WTC11 (cell line): Measurements from ENCODE around the gene LAMP2. TPM values are rescaled to one million over a fixed set of nuclear protein-coding genes. Genes with fewer than 3 reads are reported as not detected.
"Not testable (repeated sequence)": the region's sequence is repeated elsewhere in the genome, so short reads cannot be mapped to it uniquely, and the experiment has no call there.

Experiments
- ATAC-seq: fragments of 200-7000 bp; cut with Tn5 transposase; 2 replicates; pipeline ENCODE4 v1.10.0; 2021; ENCODE audit warnings: mild to moderate bottlenecking, moderate library complexity
- CTCF ChIA-PET: fragments of 300-600 bp; sonication (Branson Sonifier 250); formaldehyde crosslinking; loops from one replicate; lab custom pipeline; 2021; ENCODE audit warnings: antibody characterized with exemption; lab: Charles Lee
- POLR2A ChIA-PET: fragments of 350-600 bp; sonication (Branson Sonifier 250); formaldehyde crosslinking; loops from one replicate; lab custom pipeline; 2021; ENCODE audit warnings: antibody characterized with exemption; lab: Charles Lee
- DNase-seq: peaks from one replicate; pipeline ENCODE4 v3.0.0; 2021; ENCODE audit warnings: low spot score
- H3K27ac Mint-ChIP-seq: 2 replicates; pipeline ENCODE4 v1.8.0; 2021; ENCODE audit warnings: mixed read lengths
- H3K27me3 Mint-ChIP-seq: 2 replicates; pipeline ENCODE4 v1.8.0; 2021; ENCODE audit warnings: low read depth, mild to moderate bottlenecking, moderate library complexity, mixed read lengths
- H3K36me3 Mint-ChIP-seq: 2 replicates; pipeline ENCODE4 v1.8.0; 2021; ENCODE audit warnings: mixed read lengths
- H3K4me1 Mint-ChIP-seq: 2 replicates; pipeline ENCODE4 v1.8.0; 2022; ENCODE audit warnings: mixed read lengths
- H3K4me3 Mint-ChIP-seq: 2 replicates; pipeline ENCODE4 v1.8.0; 2021; ENCODE audit warnings: mild to moderate bottlenecking, moderate library complexity, mixed read lengths
- H3K9me3 Mint-ChIP-seq: 2 replicates; pipeline ENCODE4 v1.8.0; 2021; ENCODE audit warnings: mixed read lengths
- AFF4 ChIP-seq: sonication (generic); formaldehyde crosslinking; IDR thresholded peaks from 2 replicates; pipeline ENCODE4 v1.8.1; 2023; ENCODE audit warnings: mild to moderate bottlenecking, missing genetic modification reagents, borderline replicate concordance
- ATF2 ChIP-seq: sonication (generic); formaldehyde crosslinking; IDR thresholded peaks from 2 replicates; pipeline ENCODE4 v1.8.1; 2022; ENCODE audit warnings: low read depth, missing genetic modification reagents, borderline replicate concordance
- ERG ChIP-seq: fragments of 250-450 bp; sonication (Bioruptor Pico); IDR thresholded peaks from 2 replicates; pipeline ENCODE4 v1.8.0; 2021; ENCODE audit warnings: mild to moderate bottlenecking
- FOXP4 ChIP-seq: sonication (generic); formaldehyde crosslinking; IDR thresholded peaks from 2 replicates; pipeline ENCODE4 v1.8.0; 2022; ENCODE audit warnings: mild to moderate bottlenecking, missing genetic modification reagents
- GABPB1 ChIP-seq: sonication (generic); formaldehyde crosslinking; IDR thresholded peaks from 2 replicates; pipeline ENCODE4 v1.8.1; 2023; ENCODE audit warnings: mild to moderate bottlenecking, missing genetic modification reagents
- GTF2I ChIP-seq: fragments of 250-450 bp; sonication (Bioruptor Pico); conservative IDR thresholded peaks from 2 replicates; pipeline ENCODE4 v1.4.0; 2021; ENCODE audit warnings: mild to moderate bottlenecking
- IRF2 ChIP-seq: sonication (generic); formaldehyde crosslinking; IDR thresholded peaks from 2 replicates; pipeline ENCODE4 v1.8.0; 2022; ENCODE audit warnings: low read depth, missing genetic modification reagents, borderline replicate concordance
- JAZF1 ChIP-seq: fragments of 250-450 bp; sonication (Bioruptor Pico); IDR thresholded peaks from 2 replicates; pipeline ENCODE4 v1.9.0; 2021; ENCODE audit warnings: moderate library complexity, mild to moderate bottlenecking, inconsistent platforms
- MLX ChIP-seq: sonication (generic); formaldehyde crosslinking; IDR thresholded peaks from 2 replicates; pipeline ENCODE4 v1.8.1; 2023; ENCODE audit warnings: mild to moderate bottlenecking, missing genetic modification reagents, moderate library complexity
- NFATC4 ChIP-seq: fragments of 250-450 bp; sonication (Bioruptor Pico); IDR thresholded peaks from 2 replicates; pipeline ENCODE4 v1.9.0; 2021; ENCODE audit warnings: mild to moderate bottlenecking
- PRRX2 ChIP-seq: fragments of 250-450 bp; sonication (Bioruptor Pico); IDR thresholded peaks from 2 replicates; pipeline ENCODE4 v1.8.0; 2021; ENCODE audit warnings: mild to moderate bottlenecking
- SMAD4 ChIP-seq: sonication (generic); formaldehyde crosslinking; IDR thresholded peaks from 2 replicates; pipeline ENCODE4 v1.8.0; 2022; ENCODE audit warnings: mild to moderate bottlenecking, missing genetic modification reagents
- SOX15 ChIP-seq: fragments of 250-450 bp; sonication (Bioruptor Pico); IDR thresholded peaks from 2 replicates; pipeline ENCODE4 v1.9.0; 2021; ENCODE audit warnings: mild to moderate bottlenecking
- ZNF232 ChIP-seq: sonication (generic); formaldehyde crosslinking; IDR thresholded peaks from 2 replicates; pipeline ENCODE4 v1.8.0; 2022; ENCODE audit warnings: mild to moderate bottlenecking, missing genetic modification reagents
- ZNF396 ChIP-seq: fragments of 250-450 bp; sonication (Bioruptor Pico); IDR thresholded peaks from 2 replicates; pipeline ENCODE4 v1.8.0; 2021; ENCODE audit warnings: mild to moderate bottlenecking, moderate library complexity, borderline replicate concordance
- ZNF512 ChIP-seq: sonication (generic); formaldehyde crosslinking; IDR thresholded peaks from 2 replicates; pipeline ENCODE4 v1.8.1; 2022; ENCODE audit warnings: missing genetic modification reagents, borderline replicate concordance
- ZNF532 ChIP-seq: fragments of 250-450 bp; sonication (Bioruptor Pico); IDR thresholded peaks from 2 replicates; pipeline ENCODE4 v1.9.0; 2021; ENCODE audit warnings: mild to moderate bottlenecking, borderline replicate concordance
- total RNA-seq: library from RNA; stranded (reverse); gene quantifications from 3 replicates; pipeline ENCODE4 v1.2.3, GENCODE V29; 2021

Gene LAMP2
- total RNA-seq, 1 experiment from 2014 or later = 28.8 TPM

- TF ChIP-seq ATF2 (CRISPR knock-in tag) = no peak
- no peak for TF ChIP-seq SOX15
- no peak for TF ChIP-seq ZNF532 (CRISPR knock-in tag)
- no peak for TF ChIP-seq SMAD4
- no peak for TF ChIP-seq NFATC4
- no peak for TF ChIP-seq FOXP4 (CRISPR knock-in tag)
- TF ChIP-seq ZNF512 (CRISPR knock-in tag) = no peak
- no peak for TF ChIP-seq ZNF232
These were observed 30.4 kb upstream of the LAMP2 start (continued) for GRCh38 chrX:120499301-120500072.

- H3K4me3 Mint-ChIP-seq, DNase-seq, POLR2A ChIA-PET, H3K27ac Mint-ChIP-seq, CTCF ChIA-PET, H3K36me3 Mint-ChIP-seq, ATAC-seq, H3K27me3 Mint-ChIP-seq, H3K9me3 Mint-ChIP-seq, H3K4me1 Mint-ChIP-seq: not testable (repeated sequence)
These were observed 21.0 kb upstream of the LAMP2 start for GRCh38 chrX:120490119-120490518.

GRCh38 chrX:120486786-120487185, 17.7 kb upstream of the LAMP2 start:
- POLR2A ChIA-PET = no interaction called here
- CTCF ChIA-PET = interaction anchor here (1.0 to 1.6 kb wide), 9 partner anchors 12 to 181 kb away, joined by 3 to 14 read pairs (median 4); partner anchors contain the start of gene CUL4B
- H3K27me3 Mint-ChIP-seq = no peaks in the 10 kb centered on the region
- H3K4me1 Mint-ChIP-seq = no peaks in the 10 kb centered on the region
- no peak overlapping the region for H3K27ac Mint-ChIP-seq
- no peaks in the 10 kb centered on the region for H3K36me3 Mint-ChIP-seq
- no peak overlapping the region for H3K4me3 Mint-ChIP-seq
- no peaks in the 10 kb centered on the region for H3K9me3 Mint-ChIP-seq
- ATAC-seq (no peak), DNase-seq (no peak)
- no peak for TF ChIP-seq ZNF396 (CRISPR knock-in tag)
- TF ChIP-seq ERG (CRISPR knock-in tag) = no peak
- no peak for TF ChIP-seq PRRX2 (CRISPR knock-in tag)
- no peak for TF ChIP-seq GABPB1 (CRISPR knock-in tag)
- TF ChIP-seq AFF4 (CRISPR knock-in tag) = no peak
- no peak for TF ChIP-seq IRF2 (CRISPR knock-in tag)
- no peak for TF ChIP-seq MLX (CRISPR knock-in tag)
- TF ChIP-seq GTF2I (CRISPR knock-in tag) = no peak
- no peak for TF ChIP-seq JAZF1 (CRISPR knock-in tag)
